Endothelial cell (in vitro differentiated cells): ENCODE measurements around the gene SGCE. TPM values are rescaled to one million over a fixed set of nuclear protein-coding genes. Genes with fewer than 3 reads are reported as not detected.

Experiments used
- DNase-seq: peaks from one replicate; pipeline ENCODE4 v3.0.0; 2021; ENCODE audit warnings: low spot score
- H3K27ac Mint-ChIP-seq: one replicate; pipeline ENCODE4 v1.8.0; 2021; ENCODE audit warnings: mixed read lengths, inconsistent platforms; ENCODE audit not compliant: unreplicated experiment
- H3K27me3 Mint-ChIP-seq: one replicate; pipeline ENCODE4 v1.8.0; 2021; ENCODE audit warnings: mild to moderate bottlenecking, moderate library complexity, mixed read lengths, inconsistent platforms; ENCODE audit not compliant: unreplicated experiment
- H3K36me3 Mint-ChIP-seq: one replicate; pipeline ENCODE4 v1.8.0; 2021; ENCODE audit warnings: mild to moderate bottlenecking, low read depth, mixed read lengths, inconsistent platforms; ENCODE audit not compliant: unreplicated experiment
- H3K4me1 Mint-ChIP-seq: one replicate; pipeline ENCODE4 v1.8.0; 2021; ENCODE audit warnings: mild to moderate bottlenecking, mixed read lengths, inconsistent platforms; ENCODE audit not compliant: unreplicated experiment
- H3K4me3 Mint-ChIP-seq: one replicate; pipeline ENCODE4 v1.8.0; 2021; ENCODE audit warnings: mild to moderate bottlenecking, mixed read lengths, inconsistent platforms; ENCODE audit not compliant: unreplicated experiment
- H3K9me3 Mint-ChIP-seq: one replicate; pipeline ENCODE4 v1.8.0; 2021; ENCODE audit warnings: mixed read lengths, inconsistent platforms; ENCODE audit not compliant: unreplicated experiment
- CTCF ChIP-seq: fragments of 200-600 bp; sonication (generic); IDR thresholded peaks from one replicate; pipeline ENCODE4 v1.5.0; 2021; ENCODE audit warnings: antibody characterized with exemption; ENCODE audit not compliant: unreplicated experiment
- total RNA-seq: library from RNA; stranded (reverse); fragmentation: NEBNext Ultra II Directional; extraction: Animal tissue kit (Norgen Biotek cat#: 25700); gene quantifications from one replicate; pipeline ENCODE4 v1.2.1, GENCODE V29; 2021; ENCODE audit not compliant: unreplicated experiment

SGCE gene
- total RNA-seq, 1 donor from 2014 or later = 37.7 TPM

GRCh38 chr7:94666879-94667587 lies 11.1 kb upstream of the SGCE start:
- DNase-seq = no peak
- Mint-ChIP-seq H3K27me3 (peaks cover 5% of the 10 kb centered on the region), H3K9me3 (no peaks in the 10 kb centered on the region), H3K36me3 (peaks cover 24% of the 10 kb centered on the region), H3K27ac (no peak overlapping the region), H3K4me1 (no peaks in the 10 kb centered on the region), H3K4me3 (no peak overlapping the region)
- no peak for TF ChIP-seq CTCF

DNA sequence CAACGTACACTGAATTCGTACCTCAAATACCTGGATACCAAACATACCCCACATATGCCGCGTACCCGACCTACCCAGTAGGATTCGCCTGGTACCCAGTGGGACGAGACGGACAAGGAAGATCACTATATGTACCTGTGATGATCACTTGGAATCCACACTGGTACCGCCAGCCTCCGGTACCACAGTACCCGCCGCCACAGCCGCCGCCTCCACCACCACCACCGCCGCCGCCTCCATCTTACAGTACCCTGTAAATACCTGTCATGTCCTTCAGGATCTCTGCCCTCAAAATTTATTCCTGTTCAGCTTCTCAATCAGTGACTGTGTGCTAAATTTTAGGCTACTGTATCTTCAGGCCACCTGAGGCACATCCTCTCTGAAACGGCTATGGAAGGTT lies 9.5 kb upstream of the SGCE start:
- Mint-ChIP-seq H3K9me3 (no peaks in the 10 kb centered on the region), H3K4me1 (no peaks in the 10 kb centered on the region), H3K4me3 (no peak overlapping the region), H3K27ac (peak overlapping the region; percentile 19), H3K36me3 (peaks cover 24% of the 10 kb centered on the region), H3K27me3 (peaks cover 5% of the 10 kb centered on the region)
- TF ChIP-seq CTCF = no peak
- DNase-seq = no peak

DNA sequence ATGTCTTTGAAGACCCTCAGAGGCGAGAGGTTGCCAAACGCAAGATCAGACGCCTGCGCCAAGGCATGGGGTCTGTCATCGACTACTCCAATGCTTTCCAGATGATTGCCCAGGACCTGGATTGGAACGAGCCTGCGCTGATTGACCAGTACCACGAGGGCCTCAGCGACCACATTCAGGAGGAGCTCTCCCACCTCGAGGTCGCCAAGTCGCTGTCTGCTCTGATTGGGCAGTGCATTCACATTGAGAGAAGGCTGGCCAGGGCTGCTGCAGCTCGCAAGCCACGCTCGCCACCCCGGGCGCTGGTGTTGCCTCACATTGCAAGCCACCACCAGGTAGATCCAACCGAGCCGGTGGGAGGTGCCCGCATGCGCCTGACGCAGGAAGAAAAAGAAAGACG lies 8.1 kb upstream of the SGCE start:
- Mint-ChIP-seq H3K9me3 (no peaks in the 10 kb centered on the region), H3K4me1 (no peaks in the 10 kb centered on the region), H3K36me3 (peaks cover 24% of the 10 kb centered on the region), H3K27ac (no peak overlapping the region), H3K4me3 (no peak overlapping the region), H3K27me3 (peaks cover 5% of the 10 kb centered on the region)
- no peak for DNase-seq
- TF ChIP-seq CTCF = no peak

DNA sequence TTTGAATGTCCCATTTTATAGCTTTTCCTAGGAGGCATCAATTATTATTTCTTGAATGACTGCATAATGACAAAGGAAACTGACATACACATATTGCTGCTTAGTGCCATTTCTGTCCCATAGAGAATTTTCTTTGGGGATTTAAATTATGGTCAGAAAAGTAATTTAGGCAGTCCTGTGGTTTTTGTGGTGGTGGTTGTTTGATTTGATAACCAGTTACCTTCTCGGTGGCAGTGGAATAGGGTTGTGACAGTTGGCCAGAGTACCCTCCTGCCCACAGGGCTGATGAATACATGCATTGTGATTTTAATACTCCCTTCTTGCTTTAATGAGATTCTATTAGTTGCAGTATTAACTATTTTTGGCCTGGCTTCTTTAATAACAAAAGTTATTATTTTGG lies 6.6 kb upstream of the SGCE start:
- no peaks in the 10 kb centered on the region for H3K9me3 Mint-ChIP-seq
- H3K4me1 Mint-ChIP-seq = no peaks in the 10 kb centered on the region

More for the DNA sequence above, 6.6 kb upstream of the SGCE start:
- no peak overlapping the region for H3K4me3 Mint-ChIP-seq
- H3K27me3 Mint-ChIP-seq = peaks cover 5% of the 10 kb centered on the region
- no peak for DNase-seq
- TF ChIP-seq CTCF = no peak
- no peak overlapping the region for H3K27ac Mint-ChIP-seq
- H3K36me3 Mint-ChIP-seq = peaks cover 24% of the 10 kb centered on the region
